Left ventricle myocardium inferior (tissue), 1 donor: Measurements from ENCODE around the gene PRKCZ. TPM values are rescaled to one million over a fixed set of nuclear protein-coding genes. Genes with fewer than 3 reads are reported as not detected.
A peak's percentile ranks its signal among the peaks of the same experiment; 100 is the strongest.

Experiments used
- DNase-seq: peaks from one replicate; pipeline ENCODE4 v3.0.0-alpha.2; 2020
- H3K27ac ChIP-seq: fragments of 200-600 bp; replicated peaks from 2 replicates; pipeline ENCODE4 v1.8.0; 2021
- H3K27me3 ChIP-seq: fragments of 200-600 bp; 2 replicates; pipeline ENCODE4 v1.8.0; 2021; ENCODE audit warnings: low read depth
- H3K36me3 ChIP-seq: fragments of 200-600 bp; 2 replicates; pipeline ENCODE4 v1.8.0; 2021
- H3K4me1 ChIP-seq: fragments of 200-600 bp; 2 replicates; pipeline ENCODE4 v1.8.0; 2021
- H3K4me3 ChIP-seq: fragments of 200-600 bp; 2 replicates; pipeline ENCODE4 v1.8.0; 2021; ENCODE audit warnings: mild to moderate bottlenecking, moderate library complexity
- H3K9me3 ChIP-seq: fragments of 200-600 bp; replicated peaks from 2 replicates; pipeline ENCODE4 v1.8.0; 2021
- intact Hi-C: fragments of 100-400 bp; cut with micrococcal nuclease; formaldehyde crosslinking; loops from one replicate; pipeline ENCODE4 v1.11.0; 2022
- total RNA-seq: library from RNA; stranded (reverse); fragmentation: NEBNext Ultra II Directional; extraction: Animal tissue kit (Norgen Biotek cat#: 25700); gene quantifications from one replicate; pipeline ENCODE4 v1.2.1, GENCODE V29; 2021
- TF ChIP-seq, protein P1 (sequence below): fragments of 200-600 bp; IDR thresholded peaks from 2 replicates; pipeline ENCODE4 v1.8.0; 2021; ENCODE audit warnings: antibody characterized with exemption, mild to moderate bottlenecking, borderline replicate concordance
- donor health status: DM: no; HTN: yes; CAD: no; lungs with severe emphysema.

PRKCZ gene
- total RNA-seq, 1 donor from 2014 or later, result 19.1 TPM

- Histone ChIP-seq H3K4me1 (peaks cover 100% of the 10 kb centered on the region), H3K36me3 (no peaks in the 10 kb centered on the region), H3K27ac (peak overlapping the region; percentile 89), H3K9me3 (no peaks in the 10 kb centered on the region), H3K4me3 (peak overlapping the region; percentile 78), H3K27me3 (no peaks in the 10 kb centered on the region)
- TF ChIP-seq, protein P1, sequence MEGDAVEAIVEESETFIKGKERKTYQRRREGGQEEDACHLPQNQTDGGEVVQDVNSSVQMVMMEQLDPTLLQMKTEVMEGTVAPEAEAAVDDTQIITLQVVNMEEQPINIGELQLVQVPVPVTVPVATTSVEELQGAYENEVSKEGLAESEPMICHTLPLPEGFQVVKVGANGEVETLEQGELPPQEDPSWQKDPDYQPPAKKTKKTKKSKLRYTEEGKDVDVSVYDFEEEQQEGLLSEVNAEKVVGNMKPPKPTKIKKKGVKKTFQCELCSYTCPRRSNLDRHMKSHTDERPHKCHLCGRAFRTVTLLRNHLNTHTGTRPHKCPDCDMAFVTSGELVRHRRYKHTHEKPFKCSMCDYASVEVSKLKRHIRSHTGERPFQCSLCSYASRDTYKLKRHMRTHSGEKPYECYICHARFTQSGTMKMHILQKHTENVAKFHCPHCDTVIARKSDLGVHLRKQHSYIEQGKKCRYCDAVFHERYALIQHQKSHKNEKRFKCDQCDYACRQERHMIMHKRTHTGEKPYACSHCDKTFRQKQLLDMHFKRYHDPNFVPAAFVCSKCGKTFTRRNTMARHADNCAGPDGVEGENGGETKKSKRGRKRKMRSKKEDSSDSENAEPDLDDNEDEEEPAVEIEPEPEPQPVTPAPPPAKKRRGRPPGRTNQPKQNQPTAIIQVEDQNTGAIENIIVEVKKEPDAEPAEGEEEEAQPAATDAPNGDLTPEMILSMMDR, result no peak
- intact Hi-C loops, result loop anchor here (10.0 kb wide), 1 partner anchor 60 kb away; no protein-coding TSS in a partner anchor
- DNase-seq, result no peak
Observed at GRCh38 chr1:2234762-2235113, 184.5 kb downstream of the PRKCZ start.

Other genes starting within 250 kb of the PRKCZ start
- gene GNB1, start 159.3 kb upstream of the PRKCZ start, total RNA-seq, result 158 TPM
- gene CALML6, start 135.2 kb upstream of the PRKCZ start, total RNA-seq, result not detected
- 0.47 TPM for gene TMEM52, start 131.1 kb upstream of the PRKCZ start, total RNA-seq
- gene CFAP74, start 46.6 kb upstream of the PRKCZ start, total RNA-seq, result not detected
- gene GABRD, start 31.1 kb upstream of the PRKCZ start, total RNA-seq, result 0.41 TPM
- gene FAAP20, start 144.4 kb downstream of the PRKCZ start, total RNA-seq, result 37.0 TPM
- gene SKI, start 177.9 kb downstream of the PRKCZ start, total RNA-seq, result 37.9 TPM